GM19099 (cell line): Measurements from ENCODE around the gene IYD.

Source experiments
- POLR2A ChIP-seq: IDR thresholded peaks from 3 replicates; pipeline ENCODE4 v1.6.1; 2011; ENCODE audit warnings: low read depth; ENCODE audit not compliant: insufficient read length; ENCODE audit errors: extremely low read depth

IYD gene

DNA sequence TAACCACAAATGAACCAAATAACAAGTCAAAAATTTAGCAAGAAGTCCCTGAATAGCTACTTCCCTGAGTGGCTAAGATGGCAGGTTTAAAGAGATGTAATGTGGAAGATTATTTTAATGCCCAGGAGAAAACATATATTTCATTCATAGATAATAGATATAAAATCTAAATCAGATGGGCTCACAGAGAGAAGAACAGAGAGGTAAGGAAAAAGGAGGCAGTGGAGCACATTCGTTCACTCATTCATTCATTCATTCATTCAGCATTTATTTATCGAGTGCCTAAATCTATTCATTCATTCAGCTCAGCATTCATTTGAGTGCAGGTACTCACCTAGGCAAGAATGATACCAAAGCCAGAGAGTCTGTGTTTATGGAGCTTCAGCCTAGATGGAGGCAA is 32.1 kb upstream of the IYD start:
- no peak for TF ChIP-seq POLR2A

DNA sequence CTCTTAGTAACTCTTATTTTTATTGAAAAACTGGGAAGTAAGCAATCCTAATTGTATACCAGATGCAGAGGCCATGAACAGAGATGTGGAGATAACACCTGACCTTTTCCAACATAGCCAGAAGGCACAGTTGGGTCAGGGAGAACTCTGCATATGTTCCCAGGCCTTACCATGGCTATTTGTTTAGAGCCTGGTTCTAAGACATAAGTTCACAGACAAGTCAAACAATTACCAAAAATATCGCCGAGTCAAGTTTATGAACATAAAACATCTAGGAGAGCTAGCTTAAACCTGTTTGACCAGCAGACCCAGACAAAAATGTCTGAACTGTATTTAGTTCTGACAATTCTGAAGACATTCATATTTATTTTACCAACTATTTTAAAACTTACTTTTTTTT is 26.7 kb upstream of the IYD start:
- no peak for TF ChIP-seq POLR2A

DNA sequence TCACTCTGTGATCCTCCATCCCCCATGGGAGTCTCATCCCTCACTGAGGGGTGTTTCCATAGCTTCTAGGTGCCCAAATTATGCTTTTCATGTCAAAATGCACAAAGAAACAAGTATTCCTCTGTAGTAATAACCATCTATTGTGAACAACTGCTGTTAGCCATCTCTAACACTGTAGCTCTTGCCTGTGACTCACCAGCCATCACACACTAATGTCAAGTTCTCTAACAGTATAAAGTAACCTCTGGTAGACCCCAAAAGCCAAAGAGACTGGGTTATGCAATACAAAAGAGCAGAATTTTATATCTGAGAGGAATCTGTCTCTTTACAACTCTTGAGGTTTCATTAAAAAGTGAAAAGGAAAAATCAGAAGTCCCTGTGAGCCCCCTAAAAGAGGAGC is 25.4 kb upstream of the IYD start:
- TF ChIP-seq POLR2A = no peak

DNA sequence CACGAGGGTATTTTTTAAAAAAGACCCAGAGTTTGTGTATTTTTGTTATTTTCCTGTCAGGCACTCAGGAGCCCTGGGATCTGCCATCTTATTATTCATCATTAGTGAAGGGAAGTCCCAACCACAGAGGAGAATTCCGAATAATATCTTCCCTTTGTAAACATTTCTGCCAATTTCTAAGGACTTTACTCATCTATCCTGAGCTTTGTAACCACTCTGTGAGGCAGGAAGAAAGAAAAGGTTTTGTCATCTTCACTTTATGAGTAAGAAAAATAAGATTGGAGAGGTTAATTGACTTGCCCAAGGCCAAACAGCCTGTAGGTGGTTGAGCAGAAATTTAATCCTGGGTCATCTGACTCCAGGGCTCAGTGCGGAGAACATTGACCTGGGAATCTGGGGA is 23.0 kb upstream of the IYD start:
- no peak for TF ChIP-seq POLR2A

DNA sequence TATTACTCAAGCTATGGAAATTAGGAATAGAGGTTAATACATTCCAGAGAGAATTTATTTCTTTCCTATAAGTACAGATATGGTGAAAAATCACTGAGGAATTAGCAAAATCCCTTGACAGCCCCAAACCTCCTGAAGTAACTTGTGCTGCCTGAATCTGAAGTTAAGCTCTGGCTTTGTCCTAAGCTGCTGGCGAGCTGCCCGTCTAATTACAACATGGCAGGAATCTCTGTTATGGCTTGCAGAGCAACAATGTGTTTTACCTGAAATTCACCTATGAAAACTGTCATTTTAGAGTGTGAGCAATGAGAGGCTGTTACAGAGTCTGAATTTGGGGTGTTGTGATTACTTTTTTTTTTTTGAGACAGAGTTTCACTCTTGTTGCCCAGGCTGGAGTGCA is 22.5 kb upstream of the IYD start:
- TF ChIP-seq POLR2A = no peak

DNA sequence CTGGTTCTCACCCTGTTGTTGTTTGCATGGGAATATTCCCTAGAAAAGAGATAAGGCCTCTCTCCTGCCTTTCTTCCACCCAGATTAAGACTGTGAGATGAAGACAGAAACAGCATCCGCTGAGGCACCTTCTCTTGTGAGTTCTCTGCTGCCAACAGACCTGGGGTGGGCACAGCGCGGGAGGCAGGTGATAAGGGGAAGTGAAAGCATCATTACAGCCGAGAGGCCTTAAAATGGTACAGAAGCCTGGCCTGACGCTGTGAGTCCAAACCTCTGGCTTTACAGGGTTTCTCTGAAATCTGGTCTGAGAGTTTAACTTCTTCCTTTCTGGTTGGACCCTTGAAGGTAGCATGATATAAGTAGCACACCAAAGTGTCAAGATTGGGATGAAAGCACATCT is 21.0 kb upstream of the IYD start:
- no peak for TF ChIP-seq POLR2A

DNA sequence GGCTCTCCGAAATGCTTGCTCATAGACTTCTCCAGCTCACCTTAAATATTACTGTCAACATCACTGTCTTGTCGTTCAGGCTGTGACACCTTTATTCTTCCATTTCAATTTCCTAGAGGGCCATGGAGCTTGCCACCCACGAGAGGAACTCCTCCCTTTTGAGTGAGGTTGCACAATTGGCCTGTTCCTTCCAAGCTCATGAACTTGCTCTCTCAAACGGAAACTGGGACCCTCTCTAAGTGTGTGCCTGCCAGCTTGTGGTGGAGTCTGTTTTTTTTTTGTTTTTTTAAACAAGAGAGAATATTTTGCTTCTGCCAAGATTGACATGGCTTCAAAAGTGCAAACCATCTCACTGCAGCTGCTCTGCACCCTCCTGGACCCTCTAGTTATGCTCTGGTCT is 19.3 kb upstream of the IYD start:
- no peak for TF ChIP-seq POLR2A

DNA sequence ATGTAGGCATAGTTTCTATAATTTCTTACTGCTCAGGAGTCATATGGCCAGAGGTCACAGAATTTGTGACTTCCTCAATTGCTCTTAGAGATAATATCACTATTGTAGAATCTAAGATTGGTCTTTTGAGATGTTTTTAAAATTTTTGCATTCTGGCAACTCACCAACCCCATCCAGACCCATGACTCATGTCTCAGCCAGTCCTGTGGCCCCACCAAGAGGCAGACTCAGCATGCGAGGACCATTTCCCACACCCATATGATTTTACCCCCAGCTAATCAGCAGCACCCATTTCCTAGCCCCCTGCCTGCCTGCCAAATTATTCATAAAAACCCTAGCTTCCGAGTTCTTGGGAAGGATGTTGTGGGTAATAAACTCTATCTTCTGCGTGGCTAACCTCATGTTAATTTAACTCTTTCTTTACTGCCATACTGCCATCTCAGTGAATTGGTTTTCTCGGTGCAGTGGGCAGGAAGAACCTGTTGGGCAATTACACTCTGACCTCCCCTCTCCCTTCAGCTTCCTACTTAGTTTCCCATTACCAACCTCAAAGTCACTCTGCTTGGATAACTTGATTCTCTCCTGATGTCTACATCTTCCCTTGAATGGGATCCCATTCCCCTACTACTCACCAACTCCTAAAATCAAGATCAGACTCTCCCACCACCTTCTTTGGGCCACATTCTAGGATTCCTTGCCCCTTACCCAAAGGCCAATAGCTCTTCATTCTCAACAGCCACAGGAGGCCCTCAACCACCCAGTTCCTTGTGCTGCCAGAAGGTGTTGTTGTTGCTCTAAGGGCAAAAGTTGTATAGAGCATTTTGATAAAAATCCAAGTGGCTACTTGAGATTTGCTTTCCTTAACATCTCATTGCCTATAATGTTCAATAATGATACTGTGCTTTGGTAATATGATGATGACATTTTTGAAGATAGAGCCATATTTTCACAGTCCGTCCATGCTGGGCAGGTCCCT is 16.2 kb upstream of the IYD start:
- TF ChIP-seq POLR2A = no peak

DNA sequence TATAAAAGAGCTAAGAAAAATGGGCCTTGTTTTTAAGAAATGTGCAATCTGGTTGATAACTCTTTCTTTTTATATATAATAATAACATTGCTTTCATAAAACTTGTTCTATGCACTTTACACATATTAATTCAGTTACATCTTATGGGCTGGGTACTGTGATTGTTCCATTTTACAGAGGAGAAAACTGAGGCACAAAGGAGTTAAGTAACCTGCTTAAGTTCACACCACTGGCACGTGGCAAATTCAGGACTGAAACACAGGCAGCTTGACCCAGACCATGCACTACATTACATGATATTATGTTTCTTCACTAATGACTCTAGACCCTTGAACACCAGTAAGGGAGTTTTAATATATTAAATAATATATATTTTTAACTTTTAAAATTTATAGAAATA is 15.4 kb upstream of the IYD start:
- TF ChIP-seq POLR2A = no peak

DNA sequence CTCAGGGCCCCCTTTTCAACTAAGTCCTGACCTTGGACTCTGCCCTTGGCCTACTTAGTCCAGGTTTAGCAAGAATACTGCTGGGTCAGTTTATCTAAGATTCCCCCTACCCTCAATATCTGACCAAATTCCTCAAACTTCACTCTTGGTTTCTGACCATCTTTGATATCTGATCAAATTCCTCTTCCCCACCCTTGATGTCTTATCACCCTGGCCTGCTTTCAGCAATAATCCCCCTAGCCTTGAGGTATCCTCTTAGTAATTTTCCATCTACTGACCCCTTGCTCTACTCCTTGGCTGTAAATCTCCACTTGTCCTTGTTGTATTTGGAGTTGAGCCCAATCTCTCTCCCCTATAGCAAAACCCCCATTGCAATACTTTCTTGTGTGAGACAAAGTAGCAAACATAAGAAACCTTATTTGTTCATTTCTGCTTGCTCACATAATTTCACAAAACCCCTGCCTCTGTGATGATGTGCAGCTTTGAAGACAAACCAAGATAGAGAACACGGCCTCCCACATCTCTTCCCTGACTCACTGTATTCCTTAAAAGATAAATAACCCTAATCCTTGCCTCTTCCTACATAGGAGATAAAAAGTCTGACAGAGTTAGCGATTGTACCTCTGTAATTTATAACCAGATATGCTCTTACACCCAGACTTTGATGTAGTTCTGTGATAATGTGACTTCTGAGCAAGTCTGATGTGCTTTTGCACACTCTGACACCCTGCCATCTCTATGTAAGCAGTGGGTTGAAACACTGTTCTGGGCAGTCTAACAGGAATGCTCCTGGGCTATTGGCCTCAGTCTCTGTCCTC is 13.8 kb upstream of the IYD start:
- no peak for TF ChIP-seq POLR2A

DNA sequence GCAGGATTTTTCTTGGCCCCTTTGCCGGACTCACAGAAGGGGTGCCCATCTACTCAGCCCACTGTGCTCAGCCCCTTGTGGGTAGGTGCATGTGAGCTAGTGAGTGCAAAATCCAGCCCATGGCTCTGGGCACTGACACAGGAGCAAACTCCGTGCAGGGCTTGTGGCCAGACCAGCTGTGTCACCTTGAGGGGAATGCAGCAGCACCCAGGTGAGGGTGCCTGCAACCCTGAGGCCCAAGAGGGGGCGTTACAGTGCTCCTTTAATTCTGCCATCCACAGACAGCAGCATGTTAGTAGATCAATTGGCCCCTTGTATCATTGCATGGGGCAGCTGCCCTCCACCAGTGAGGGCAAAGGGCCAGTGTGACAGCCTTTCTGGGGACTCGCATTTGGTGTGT is 12.9 kb upstream of the IYD start:
- no peak for TF ChIP-seq POLR2A

DNA sequence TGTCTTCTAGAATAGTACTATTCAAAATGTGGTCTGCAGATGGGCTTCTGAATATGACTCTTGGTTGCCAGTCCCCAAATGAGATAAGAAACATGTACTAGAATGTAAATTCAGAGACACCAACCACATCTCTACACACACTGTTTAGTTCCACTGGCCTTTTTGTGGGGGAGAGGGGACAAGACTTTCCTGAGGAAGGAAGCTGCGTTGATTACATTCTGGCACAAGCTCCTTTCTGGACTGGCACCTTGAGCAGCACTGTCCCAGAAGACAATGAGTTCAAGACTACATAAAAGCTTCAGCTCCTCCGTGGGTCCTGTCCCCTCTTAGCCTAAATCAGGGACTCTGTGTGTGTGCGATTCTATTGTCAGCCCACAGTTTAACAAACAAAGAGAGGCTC is 6.9 kb upstream of the IYD start:
- no peak for TF ChIP-seq POLR2A

DNA sequence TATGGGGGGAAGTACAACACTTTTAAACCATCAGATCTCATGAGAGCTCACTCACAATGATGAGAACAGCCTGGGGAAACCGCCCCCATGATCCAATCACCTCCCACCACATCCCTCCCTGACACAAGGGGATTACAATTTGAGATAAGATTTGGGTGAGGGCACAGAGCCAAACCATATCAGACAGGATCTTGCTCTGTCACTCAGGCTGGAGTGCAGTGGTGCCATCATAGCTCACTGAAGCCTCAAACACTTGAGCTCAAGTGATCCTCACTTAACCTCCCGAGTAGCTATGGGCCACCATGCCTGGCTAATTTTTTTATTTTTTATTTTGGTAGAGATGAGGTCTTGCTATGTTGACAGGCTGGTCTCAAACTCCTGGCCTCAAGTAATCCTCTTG is 5.1 kb upstream of the IYD start:
- TF ChIP-seq POLR2A = no peak

DNA sequence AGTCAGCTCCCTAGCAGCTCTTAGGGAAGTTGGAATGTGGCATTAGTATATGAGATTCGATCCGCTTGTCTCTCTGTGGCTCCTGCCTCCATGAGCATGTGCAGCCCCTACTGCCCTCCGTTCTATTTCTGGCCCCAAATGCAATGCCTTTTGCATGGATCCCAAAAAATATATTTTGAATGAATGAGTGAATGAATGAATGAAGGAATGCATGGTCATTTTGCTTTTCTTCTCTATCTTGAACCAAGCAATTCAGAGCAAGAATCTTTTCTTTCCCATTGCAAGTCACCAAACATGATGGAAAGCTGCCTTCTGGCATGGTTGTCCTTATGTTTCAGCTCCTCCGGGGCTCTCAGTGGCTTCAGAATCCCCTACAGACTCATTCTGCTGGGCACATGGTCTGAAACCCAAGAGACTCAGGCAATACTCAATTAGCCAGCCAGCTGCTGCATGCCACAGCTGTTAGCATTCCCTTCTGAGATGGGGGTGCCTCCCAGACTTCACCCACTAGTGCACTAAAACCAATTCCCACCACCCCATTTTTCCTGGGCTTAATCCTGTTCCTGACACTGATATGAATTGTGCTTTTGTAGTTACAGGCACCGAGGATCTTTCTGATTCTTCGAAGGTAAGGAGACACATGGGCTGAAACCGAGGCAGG is 2.6 kb upstream of the IYD start:
- no peak for TF ChIP-seq POLR2A

DNA sequence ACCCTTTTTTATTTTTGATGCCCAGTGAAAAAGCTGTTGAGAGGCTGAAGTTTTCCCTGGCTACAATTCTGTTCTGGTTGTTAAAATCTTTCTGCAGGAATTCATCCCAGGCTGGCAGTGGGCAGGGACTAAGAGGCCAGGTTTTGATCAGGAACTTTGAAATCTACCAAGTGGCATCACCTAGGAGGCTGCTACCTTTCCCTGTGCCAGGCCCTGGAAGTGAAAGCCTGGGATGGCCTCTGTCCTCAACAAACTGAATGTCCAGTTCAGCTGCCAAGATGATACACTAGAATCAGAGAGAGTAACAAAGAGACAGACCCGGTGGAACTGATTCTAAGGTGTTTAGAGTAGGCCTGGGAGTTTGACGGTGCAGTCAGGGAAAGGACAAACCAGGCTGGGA is 596 bp downstream of the IYD start:
- no peak for TF ChIP-seq POLR2A
